ENCODE data around the gene LRRC46.

Gene LRRC46, protein sequence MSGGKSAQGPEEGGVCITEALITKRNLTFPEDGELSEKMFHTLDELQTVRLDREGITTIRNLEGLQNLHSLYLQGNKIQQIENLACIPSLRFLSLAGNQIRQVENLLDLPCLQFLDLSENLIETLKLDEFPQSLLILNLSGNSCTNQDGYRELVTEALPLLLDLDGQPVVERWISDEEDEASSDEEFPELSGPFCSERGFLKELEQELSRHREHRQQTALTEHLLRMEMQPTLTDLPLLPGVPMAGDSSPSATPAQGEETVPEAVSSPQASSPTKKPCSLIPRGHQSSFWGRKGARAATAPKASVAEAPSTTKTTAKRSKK

DNA sequence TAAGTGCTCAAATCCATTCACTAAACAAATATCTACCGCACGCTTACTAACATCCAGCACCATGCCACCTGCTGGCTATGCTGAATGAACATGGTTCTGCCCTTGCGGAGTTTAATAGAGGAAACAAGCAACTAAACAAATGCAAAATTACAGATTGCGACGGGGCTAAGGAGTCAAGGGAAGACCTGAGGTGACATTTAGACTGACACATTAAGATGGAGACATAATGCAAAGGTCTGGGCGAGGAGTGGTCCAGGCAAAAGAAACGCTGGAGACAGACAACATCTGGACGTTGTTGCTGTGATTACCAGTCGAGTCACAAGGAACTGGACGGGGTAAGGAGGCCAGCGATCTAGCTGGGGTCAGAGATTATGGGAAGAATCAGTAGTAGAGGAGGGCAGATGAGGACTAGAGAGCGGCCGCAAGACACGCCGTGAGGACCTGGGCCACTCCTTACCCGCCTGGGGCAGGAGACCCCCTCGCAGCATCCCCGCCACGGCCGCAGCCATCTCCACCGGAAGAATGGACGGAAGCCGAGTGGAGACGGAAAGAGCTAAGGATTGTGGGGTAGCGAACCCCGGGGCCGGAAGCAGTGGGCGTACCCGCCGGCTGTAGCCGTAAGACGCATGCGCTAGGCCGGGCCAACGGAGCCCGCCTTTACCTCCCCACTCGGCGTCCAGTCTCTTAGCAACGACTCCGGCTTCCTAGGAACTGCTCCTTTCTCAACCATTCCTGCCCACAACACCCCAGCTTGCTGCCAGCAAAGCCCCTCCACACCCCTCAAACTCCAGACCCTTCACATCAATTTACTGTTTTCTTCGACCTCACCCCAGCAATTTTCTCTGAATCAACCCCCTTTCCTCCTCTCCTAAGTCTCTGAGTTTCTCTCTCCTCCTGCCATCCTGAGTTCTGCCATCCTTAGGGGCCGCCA lies at the start of gene LRRC46, which contains the start of gene MRPL10:
LRRC46 (plus strand) TSS at position 668 of the 931 bp plus-strand sequence. CDS start 320 bp downstream, outside the sequence.
MRPL10 (minus strand) TSS at position 539 of the 931 bp plus-strand sequence; CDS start at position 509, 30 bp downstream.
- peak; percentile 88 for DNase-seq

DNA sequence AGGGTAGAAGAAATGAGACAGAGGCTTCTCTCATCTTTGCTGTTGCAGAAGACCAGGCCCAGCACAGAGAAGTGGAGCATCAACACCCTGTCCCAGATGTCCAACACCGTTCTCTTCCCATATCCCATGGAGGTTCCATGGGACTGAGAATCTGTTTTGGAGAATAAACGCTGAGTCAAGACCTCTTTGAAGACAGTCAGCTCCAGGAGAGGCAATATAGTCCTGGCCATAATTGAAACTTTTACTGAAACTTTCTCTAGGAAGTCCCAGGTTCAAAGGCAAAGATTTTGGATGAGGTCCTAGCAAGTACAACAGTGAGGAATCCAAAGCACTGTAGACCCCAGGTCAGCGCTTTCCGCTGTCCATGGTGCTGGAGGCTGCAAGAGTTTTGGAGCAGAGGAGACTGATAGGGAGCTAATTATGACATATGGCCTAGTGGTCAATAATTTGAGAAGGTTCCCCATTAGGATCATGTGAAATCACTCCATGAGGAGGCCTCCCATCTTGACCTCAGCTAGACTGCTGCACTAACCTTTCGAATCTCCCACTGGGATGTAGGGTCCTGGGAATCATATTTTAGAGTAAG lies 45.8 kb upstream of the LRRC46 start:
- no peak for DNase-seq

DNA sequence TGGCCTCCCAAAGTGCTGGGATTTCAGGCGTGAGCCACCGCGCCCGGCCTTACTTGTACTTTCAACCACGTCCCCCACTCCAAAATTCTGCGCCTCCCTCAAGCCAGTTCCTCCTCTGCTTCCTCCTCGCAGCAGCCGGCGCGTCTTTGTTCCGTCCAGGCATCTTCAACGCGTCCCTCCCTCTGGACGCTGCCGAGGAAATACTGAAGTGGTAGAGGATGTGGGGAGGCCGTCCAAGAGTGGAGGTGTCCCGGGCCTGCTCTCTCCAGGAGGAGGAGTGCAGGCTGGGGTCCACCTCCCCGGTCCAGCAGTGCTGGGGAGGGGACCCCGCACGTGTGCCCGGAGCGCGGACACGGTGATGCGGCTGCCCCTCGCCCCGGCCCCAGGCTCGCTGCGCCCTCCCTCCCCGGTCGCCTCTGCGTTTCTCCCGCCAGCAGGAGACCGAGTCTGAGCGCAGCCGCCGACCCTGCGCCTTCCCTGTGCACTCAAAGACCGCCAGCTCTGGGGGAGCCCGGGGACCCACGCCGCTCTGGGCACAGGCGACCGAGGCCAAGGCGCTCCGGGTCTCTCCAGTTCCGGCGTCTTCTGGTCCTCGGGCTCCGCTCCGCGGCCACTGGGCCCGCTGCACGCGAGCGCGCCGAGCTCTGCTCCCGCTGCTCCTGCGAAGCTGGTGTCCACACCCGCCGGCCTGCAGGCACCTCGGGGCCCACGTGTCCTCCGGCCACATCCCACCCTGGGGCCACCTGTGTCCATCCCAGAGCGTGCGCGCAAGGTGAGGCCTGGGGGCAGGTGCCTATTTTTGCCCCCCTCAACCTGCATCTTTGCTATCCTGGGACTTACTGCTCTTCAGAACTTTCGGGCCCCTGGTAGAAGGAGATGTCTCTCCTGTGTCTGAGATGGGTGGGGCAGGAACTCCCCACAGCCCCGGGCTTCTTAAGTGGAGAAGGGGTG lies 41.6 kb upstream of the LRRC46 start:
- peak; percentile 14 for DNase-seq

DNA sequence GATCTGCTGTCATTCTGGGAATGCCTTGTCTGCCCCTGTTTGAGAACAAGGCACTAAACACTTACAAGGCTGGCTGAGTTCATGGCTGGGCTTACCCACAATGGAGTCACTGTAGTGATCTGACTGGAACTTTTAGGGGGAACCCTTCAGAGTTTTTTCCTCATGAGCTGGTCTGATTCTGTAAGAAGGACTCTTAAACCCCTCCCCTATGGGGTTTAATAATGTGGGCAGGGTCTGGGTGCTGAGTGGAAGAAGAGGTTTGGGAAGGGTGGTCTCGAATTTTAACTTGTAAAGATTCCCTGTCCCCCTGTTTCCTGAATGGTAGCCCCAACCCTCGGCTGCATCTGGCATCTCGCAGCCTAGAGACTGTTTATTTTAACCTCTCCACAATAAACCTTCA lies 40.4 kb upstream of the LRRC46 start:
- DNase-seq, result no peak

DNA sequence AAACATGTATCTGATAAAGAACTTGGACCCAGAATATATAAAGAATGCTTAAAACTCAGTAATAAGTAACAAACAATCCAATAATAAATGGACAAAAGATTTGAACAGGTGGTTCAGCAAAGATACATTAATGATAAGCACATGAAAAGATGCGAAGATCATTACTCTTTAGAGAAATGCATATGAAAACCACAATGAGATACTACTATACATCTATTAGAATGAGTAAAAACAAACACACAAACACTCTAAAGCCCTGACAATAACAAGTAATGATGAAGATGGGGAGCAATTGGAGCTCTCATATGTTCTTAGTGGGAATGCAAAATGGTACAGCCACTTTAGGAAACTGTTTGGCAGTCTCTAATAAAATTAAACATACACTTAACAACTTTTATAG lies 39.0 kb upstream of the LRRC46 start:
- no peak for DNase-seq

DNA sequence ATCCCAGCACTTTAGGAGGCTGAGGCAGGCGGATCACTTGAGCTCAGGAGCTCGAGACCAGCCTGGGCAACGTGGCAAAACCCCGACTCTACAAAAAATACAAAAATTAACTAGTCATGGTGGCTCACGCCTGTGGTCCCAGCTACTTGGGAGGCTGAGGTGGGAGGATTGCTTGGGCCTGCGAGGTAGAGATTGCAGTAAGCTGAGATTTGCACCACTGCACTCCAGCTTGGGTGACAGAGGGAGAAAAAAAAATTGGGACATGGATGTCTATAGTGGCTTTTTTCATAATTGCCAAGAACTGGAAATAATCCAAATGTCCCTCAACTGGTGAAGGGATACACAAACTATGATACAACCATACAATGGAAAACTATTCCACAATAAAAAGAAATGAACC lies 38.5 kb upstream of the LRRC46 start:
- no peak for DNase-seq

DNA sequence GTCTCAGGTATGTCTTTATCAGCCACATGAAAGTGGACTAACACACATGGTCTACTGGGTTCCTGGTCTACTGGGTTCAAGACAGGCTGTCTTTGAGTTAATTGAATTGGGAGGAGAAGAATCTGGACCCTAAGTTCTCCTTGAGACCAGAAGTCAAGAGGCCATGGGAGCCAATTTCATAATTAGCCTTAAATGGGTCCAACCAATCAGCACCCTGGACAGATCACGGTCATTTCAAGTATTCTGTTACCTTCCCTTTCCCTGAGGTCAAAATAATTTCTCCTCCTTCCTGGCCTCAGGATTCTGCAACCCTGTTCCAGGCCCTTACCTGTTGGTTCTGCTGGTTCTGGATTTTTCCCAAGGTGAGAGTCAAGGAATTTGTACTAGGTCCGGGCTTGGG lies 33.7 kb upstream of the LRRC46 start:
- no peak for DNase-seq

DNA sequence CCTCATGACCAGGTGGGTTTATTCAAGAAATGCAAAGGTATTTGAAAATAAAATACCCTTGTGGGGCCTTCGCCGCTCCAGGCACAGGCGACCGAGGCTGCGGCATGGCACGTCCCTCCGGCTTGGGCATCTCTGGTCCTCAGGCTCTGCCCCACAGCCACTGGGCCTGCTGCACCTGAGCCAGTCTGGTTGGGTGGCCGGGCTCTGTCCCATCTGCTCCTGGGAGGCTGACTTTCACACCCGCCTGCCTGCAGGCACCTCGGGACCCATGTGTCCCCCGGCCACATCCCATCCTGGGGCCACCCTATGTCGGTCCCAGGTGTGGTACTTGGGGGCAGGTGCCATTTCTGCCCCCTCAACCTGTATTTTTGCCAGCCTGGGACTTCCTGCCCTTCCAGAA lies 30.8 kb upstream of the LRRC46 start:
- no peak for DNase-seq

DNA sequence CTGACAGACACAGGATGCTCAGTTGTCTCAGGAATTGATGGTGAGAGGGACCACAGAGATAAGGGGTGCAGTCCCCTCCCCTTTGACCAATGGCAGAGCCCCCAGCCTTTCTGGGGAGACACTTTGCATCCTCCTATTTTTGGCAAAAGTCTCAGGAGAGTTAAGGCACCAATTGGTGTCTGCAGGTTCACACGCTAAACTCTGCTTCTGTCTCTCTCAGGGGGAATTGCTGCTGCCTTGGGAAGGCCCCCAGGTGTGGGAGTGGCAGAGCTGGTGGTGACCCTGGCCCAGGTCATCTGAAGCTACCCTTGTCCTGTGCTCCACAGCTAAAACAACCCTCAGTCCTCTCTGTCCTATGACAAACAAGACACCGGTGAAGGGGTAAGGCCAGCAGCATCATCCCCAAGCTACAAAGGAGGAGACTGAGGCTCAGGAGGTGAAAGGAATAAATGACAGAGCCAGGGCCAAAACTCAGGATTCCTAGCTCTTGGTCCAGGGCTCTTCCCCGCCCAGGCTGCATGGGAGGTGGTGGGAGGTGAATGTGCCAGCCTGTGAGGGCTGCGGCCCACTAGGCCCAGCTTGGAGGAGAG lies 30.2 kb upstream of the LRRC46 start:
- DNase-seq, result no peak

DNA sequence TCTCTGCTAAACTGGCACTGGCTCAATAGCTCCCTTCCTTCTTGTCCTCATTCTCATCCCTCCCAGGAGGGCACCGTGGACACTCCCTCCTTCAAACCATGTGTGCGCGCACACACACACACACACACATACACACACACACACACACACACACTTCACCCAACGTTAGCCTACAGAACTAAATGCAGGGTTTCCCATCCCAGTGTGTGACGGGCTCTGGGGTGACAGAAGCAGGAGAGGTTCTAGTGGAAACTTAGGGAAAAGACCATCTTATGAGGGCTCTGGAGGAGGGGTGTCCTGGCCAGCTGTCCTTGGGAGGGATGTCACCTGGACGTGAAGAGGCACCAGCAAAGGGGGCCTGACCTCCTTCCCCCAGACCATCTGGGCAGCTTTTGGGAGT lies 29.6 kb upstream of the LRRC46 start:
- DNase-seq, result no peak

DNA sequence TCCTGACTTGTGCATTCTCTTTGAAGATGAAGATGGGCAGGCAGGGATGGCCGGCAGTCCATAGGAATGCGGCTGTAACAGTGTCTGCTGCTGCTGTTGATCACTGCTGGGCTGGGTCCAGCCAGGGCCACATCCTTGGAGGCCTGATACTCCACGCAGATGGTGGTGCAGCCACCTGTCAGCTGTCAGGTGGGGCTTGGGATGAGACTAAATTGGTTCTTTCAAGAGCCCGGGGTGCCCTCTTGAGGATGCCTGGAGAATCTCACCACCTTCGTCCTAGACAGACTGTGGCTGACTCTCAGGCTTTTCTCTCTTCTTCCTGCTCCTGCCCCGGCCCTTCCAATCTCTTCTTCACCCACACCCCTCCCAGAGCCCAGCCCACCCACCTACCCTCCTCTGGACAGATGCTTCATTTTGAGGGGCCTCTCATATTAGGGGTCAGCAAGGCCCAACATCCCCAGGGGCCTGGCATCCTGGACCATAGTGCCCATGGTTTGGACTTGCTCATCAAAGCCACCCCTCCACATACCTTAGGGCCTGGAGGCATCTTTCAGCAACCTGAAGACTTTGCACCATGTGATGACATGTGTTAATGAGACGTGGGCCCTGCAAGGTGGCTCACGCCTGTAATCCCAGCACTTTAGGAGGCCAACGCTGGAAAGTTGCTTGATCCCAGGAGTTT lies 29.0 kb upstream of the LRRC46 start:
- DNase-seq, result peak; percentile 72

DNA sequence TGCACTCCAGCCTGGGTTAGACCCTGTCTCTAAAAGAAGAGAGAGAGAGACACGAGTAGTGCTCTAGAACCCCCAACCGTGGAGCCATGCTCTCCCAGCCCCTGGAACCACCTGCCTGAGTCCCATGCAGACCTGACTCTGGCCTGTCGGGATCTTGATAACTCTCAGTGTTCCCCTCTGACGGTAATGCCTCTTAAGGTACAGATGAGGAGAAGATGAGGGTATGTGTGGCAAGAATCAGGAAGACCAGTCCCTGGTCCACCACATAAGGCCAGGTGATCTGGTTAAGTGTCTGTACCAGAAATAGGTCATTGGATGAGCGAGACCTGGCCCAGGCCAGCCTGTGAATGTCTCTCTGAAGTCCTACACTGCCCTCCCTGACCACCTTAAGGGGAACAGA lies 28.3 kb upstream of the LRRC46 start:
- no peak for DNase-seq

DNA sequence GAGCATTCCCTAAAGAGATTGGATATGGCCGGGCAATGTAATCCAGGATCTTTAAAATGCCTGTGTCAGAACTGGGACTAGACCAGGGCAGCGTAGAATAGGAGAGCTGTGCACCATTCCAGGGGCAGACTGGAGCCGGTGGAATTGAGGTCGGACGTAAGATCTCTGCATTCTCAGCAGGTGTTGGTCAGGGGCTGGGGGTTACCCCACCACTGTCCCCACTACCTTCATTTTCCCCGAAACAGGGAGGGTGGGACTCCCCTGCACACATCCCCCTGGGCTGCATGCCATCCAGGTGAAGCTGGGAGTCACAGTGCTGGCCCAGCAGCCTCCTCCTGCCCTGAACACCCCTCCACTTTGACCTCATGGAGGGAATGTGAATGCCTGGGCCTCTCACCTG lies 27.7 kb upstream of the LRRC46 start:
- no peak for DNase-seq

DNA sequence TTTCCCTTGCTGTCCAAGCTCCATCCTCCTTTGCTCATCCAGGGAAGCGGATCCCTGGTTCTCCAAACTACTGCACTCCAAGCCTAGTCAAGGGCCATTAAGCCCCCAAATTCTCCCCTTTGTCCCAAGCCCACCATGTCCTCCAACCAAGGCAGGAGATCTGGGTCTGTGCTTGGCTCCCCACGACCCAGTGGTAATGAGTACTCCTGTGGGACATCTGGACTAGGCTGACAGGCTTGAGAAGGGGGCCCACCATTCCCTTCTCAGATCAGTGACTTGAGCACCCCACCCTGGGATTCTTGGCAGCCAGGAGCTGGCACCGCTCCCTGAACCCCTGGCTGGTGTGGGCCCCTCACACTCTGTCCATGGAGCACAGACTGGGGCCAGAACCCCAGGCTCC lies 27.0 kb upstream of the LRRC46 start:
- no peak for DNase-seq

DNA sequence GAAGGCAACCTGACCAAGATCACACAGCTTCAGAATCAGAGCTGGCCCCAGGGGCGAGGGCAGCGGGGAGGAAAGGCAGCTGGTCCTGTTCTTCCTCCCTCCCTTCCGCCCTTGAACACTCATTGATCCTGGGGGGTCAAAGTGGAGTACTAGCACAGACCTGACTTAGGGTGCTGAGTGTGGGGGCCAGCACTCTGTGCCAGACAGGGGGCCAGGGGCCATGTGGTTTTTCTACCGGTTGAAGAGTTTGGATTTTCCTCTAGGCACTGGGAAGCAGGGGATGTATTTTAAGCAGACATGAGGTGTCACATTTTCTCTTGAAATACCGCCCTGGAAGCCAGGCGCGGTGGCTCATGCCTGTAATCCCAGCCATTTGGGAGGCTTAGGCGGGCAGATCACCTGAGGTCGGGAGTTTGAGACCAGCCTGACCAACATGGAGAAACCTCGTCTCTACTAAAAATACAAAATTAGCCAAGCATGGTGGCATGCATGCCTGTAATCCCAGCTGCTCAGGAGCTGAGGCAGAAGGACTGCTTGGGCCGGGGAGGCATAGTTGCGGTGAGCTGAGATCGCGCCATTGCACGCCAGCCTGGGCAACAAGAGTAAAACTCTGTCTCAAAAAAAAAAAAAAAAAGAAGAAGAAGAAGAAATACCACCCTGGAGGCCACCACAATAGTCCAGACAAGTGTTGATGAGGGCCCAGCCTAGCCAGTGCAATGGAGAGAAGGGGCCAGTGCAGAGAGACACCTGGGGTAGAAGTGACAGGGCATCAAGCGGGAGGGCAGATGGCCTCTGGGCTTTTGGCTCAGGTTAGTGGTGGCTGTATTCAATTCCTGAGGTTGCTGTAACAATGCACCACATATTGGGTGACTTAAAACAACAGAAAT lies 25.2 kb upstream of the LRRC46 start:
- no peak for DNase-seq

DNA sequence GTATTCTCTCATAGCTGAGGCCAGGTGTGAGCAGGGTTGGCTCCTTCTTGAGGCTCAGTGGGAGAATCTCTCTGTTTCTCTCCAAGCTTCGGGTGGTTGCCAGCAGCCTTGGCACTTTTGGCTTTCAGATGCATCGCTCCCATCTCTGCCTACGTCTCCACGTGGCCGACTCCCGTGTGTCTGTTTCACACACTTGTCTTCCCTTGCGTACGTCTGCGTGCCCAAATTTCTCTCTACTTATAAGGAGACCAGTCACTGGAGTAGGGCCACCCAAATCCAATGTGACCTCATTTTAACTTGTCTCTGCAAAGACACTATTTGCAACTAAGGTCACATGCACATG lies 24.6 kb upstream of the LRRC46 start:
- DNase-seq, result no peak

DNA sequence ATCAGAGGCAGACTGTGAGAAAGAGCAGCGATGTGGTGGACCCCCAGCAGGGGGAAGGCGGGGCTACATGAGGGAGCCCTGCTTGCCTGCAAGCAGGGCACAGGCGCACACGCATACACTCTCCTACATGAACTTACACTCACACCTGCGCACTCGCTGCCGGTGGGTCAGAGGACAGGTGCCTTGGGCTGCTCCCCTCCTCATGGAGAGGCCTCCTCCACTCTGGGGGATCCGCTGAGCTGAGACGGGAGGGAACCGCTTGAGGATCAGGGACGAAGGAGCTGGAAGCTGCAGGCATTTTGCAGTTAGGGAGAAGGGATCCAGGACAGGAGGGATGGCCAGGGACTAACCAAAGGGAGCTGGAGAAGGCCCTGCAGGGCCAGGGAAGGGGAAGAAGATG lies 24.0 kb upstream of the LRRC46 start:
- no peak for DNase-seq

DNA sequence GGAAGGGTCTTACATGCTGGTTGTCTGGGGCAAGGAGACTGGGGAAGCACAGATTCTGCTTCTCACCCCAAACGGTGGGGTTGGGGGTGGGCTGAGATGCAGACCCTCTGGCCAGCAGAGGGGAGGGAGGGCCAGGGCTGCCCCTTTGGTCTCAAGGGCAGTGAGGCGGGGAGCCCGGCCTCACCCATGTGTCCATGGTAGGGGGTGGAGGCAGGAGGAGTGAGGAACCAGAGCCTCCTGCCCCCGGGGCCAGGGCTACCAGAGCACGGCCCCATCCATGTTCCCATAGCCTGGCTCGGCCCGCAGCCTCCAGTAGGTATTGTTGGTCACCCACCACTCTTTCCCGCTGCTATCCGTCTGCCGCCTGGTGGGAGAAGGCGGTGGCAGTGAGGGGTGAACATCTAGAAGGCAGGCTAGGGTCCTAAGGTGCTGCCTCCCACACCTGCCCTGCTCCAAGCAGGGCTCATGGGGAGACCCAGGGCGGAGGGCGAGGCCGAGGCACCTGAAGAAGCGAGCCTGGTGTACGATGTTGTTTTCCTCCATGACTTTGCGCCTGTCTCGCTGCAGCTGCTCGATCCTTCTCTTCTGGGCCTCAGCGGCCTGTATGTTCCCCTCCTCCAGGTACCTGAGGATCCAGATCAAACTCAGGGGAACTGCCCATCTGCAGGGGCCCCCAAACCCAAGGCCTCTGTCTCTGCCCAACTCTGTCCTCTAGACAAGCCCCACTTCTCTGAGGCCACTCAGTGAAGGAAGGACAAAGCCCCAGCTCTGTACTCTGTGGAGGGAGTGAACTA lies 23.2 kb upstream of the LRRC46 start:
- DNase-seq, result no peak

DNA sequence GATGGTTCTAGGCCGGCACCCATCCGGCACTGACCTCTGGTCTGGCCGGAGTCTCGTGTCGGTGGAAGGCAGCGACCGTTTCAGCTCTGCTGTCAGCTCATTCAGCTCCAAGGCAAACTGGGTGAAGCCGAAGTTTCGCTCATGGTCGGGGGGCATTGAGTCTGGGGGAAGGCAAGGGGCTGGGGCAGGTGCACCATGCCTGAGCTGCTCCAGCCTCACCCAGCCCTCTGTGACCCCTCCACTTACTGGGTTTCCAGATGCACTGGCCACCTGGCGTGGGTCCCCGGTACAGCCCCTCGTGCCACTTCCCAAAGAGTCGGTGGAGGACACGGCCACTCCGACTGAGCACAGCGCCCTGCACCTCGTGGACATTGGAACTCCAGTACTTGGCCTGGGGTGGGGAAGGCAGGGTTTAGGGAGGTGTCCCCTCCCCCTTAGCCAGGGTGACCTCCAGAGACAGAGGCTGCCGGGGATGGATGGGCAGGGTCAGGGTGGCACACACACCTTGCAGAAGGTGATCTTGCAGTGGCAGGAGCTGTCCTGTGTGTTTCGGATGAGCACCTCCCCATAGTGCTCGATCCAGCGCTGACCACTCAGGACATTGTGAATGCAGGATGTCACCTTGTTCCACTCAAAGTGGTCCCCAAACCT lies 22.5 kb upstream of the LRRC46 start:
- DNase-seq, result no peak

All from NCI-H1694 (cell line).